ENCODE measurements around the gene KLF3. TPM values are rescaled to one million over a fixed set of nuclear protein-coding genes. Genes with fewer than 3 reads are reported as not detected.

KLF3 gene
- total and polyA plus RNA-seq, 2 of the 8 experiments (the other 6 are each of a cell fraction or from before 2014, with no cell fraction given) = 8.0 to 14.9 TPM

- peaks cover 0 to 8% (median 5%) of the 10 kb centered on the region in 4 experiments; a peak in 4 of 7 replicates for H3K4me1 ChIP-seq (replicated peaks in 1 of 4; ENCODE audit: control insufficient read depth in 3 of 4, insufficient read depth in 4 of 4, low read length in 3 of 4)
- no peak overlapping the region for H3K4ac ChIP-seq (replicated peaks; ENCODE audit: insufficient read length, low read depth, low read length)
- H4K5ac ChIP-seq (ENCODE audit: insufficient read length, low read depth, low read length) = no peak overlapping the region
- no peak overlapping the region for H4K8ac ChIP-seq (ENCODE audit: extremely low read depth, insufficient read depth, low read length)
- POLR2A ChIA-PET (ENCODE audit: partially characterized antibody) = interaction anchor here (1.7 kb wide), 1 partner anchor 13 kb away, joined by 4 read pairs; no protein-coding TSS in a partner anchor
- H2BK15ac ChIP-seq (ENCODE audit: low read length) = no peak overlapping the region
- no peak for DNase-seq (ENCODE audit: low read depth in 1 of 2, low spot score in 2 of 2)
- no peak overlapping the region for H2AK5ac ChIP-seq (ENCODE audit: low read depth, low read length)
- H3K14ac ChIP-seq (ENCODE audit: insufficient read length) = no peak overlapping the region
- H3K4me3 ChIP-seq (ENCODE audit: extremely low read depth in 1 of 4, insufficient read depth in 2 of 4, low read depth in 3 of 4, low read length in 4 of 4) = no peak overlapping the region
- H3K23me2 ChIP-seq (ENCODE audit: low read depth, low read length) = peaks cover 2% of the 10 kb centered on the region; the same call in 1 of the 2 replicates
- no peaks in the 10 kb centered on the region for H3K36me3 ChIP-seq (ENCODE audit: control insufficient read depth in 2 of 4, insufficient read depth in 4 of 4, low read length in 3 of 4)
- H3K4me2 ChIP-seq (ENCODE audit: insufficient read depth in 1 of 2, low read depth in 2 of 2, low read length in 2 of 2) = no peak overlapping the region; a peak in 1 of 4 replicates
- CTCF ChIA-PET (ENCODE audit: partially characterized antibody) = interaction anchor here (0.5 kb wide), 1 partner anchor 418 kb away, joined by 3 read pairs; no protein-coding TSS in a partner anchor
- FAIRE-seq = no peak
- H3K18ac ChIP-seq (ENCODE audit: extremely low read depth, low read length) = no peak overlapping the region
- no peak overlapping the region for H3K56ac ChIP-seq (replicated peaks; ENCODE audit: insufficient read length, low read depth, low read length)
- H2AFZ ChIP-seq (ENCODE audit: low read length) = no peak overlapping the region
- no peaks in the 10 kb centered on the region for H3K79me1 ChIP-seq (ENCODE audit: low read depth, low read length)
- H3K9ac ChIP-seq (replicated peaks in 1 of 4; ENCODE audit: extremely low read depth in 1 of 4, low read depth in 3 of 4, low read length in 3 of 4) = no peak overlapping the region
- peaks cover 0 to 1% of the 10 kb centered on the region in 2 experiments for H4K20me1 ChIP-seq (replicated peaks in 1 of 2; ENCODE audit: control insufficient read depth in 1 of 2, insufficient read depth in 2 of 2, low read length in 2 of 2)
- H2BK20ac ChIP-seq (ENCODE audit: low read length) = no peak overlapping the region
- no peak overlapping the region for H2BK12ac ChIP-seq (ENCODE audit: low read depth, low read length)
- no peak overlapping the region for H2BK5ac ChIP-seq (ENCODE audit: low read depth, low read length)
- 91% methylated on average over 3 of the region's 3 CpGs; no CpG with 5 or more reads in 1 of the 2 experiments for WGBS, 2 experiments (ENCODE audit: extremely low coverage in 1 of 2, insufficient coverage in 1 of 2, insufficient read length in 1 of 2, insufficient replicate concordance in 2 of 2, low coverage in 1 of 2, low lambda C conversion rate in 2 of 2, missing lambda C conversion rate in 1 of 2)
- peaks cover 0 to 14% of the 10 kb centered on the region in 2 experiments; a peak in 2 of 4 replicates for H3K79me2 ChIP-seq (ENCODE audit: control insufficient read depth in 1 of 2, insufficient read depth in 2 of 2, low read length in 2 of 2)
- H2BK120ac ChIP-seq (replicated peaks; ENCODE audit: low read depth, low read length) = no peak overlapping the region
- H3K9me3 ChIP-seq (ENCODE audit: insufficient read depth in 2 of 2, low read depth in 1 of 2, low read length in 1 of 2) = no peaks in the 10 kb centered on the region
- peaks cover 0 to 15% (median 13%) of the 10 kb centered on the region in 4 experiments; a peak in 6 of 7 replicates for H3K27me3 ChIP-seq (replicated peaks in 1 of 4; ENCODE audit: control insufficient read depth in 3 of 4, extremely low read depth in 1 of 4, insufficient read depth in 3 of 4, low read length in 3 of 4)
- H3K27ac ChIP-seq (ENCODE audit: low read depth, low read length) = no peak overlapping the region
- no peak overlapping the region for H4K91ac ChIP-seq (replicated peaks; ENCODE audit: insufficient read length, low read length)
- no peak overlapping the region for H3K23ac ChIP-seq (ENCODE audit: insufficient read length)
- TF ChIP-seq POU5F1 (IDR thresholded peaks at IDR 0.05; ENCODE audit: low read depth, low read length) (no peak), KDM5A (IDR thresholded peaks at IDR 0.05; ENCODE audit: low read length) (no peak), BACH1 (IDR thresholded peaks at IDR 0.05; ENCODE audit: low read length) (no peak), SIN3A (conservative IDR thresholded peaks at IDR 0.05 in 1 of 2, IDR thresholded peaks at IDR 0.05 in 1 of 2; ENCODE audit: low read depth in 1 of 2, low read length in 2 of 2) (no peak), SIRT6 (IDR thresholded peaks at IDR 0.05; ENCODE audit: low read length) (no peak)
- TF ChIP-seq, protein P1, sequence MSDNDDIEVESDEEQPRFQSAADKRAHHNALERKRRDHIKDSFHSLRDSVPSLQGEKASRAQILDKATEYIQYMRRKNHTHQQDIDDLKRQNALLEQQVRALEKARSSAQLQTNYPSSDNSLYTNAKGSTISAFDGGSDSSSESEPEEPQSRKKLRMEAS (IDR thresholded peaks at IDR 0.05) = no peak
- TF ChIP-seq, protein P2, sequence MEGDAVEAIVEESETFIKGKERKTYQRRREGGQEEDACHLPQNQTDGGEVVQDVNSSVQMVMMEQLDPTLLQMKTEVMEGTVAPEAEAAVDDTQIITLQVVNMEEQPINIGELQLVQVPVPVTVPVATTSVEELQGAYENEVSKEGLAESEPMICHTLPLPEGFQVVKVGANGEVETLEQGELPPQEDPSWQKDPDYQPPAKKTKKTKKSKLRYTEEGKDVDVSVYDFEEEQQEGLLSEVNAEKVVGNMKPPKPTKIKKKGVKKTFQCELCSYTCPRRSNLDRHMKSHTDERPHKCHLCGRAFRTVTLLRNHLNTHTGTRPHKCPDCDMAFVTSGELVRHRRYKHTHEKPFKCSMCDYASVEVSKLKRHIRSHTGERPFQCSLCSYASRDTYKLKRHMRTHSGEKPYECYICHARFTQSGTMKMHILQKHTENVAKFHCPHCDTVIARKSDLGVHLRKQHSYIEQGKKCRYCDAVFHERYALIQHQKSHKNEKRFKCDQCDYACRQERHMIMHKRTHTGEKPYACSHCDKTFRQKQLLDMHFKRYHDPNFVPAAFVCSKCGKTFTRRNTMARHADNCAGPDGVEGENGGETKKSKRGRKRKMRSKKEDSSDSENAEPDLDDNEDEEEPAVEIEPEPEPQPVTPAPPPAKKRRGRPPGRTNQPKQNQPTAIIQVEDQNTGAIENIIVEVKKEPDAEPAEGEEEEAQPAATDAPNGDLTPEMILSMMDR (IDR thresholded peaks at IDR 0.05; ENCODE audit: control extremely low read depth in 1 of 3, insufficient read depth in 1 of 3, low read depth in 1 of 3, low read length in 3 of 3) = no peak
Observed at GRCh38 chr4:38661371-38661770, 2.6 kb upstream of the KLF3 start.
